WTC11 (cell line): ENCODE results near the gene PRX. TPM values are rescaled to one million over a fixed set of nuclear protein-coding genes. Genes with fewer than 3 reads are reported as not detected.

Source experiments
- ATAC-seq: fragments of 200-7000 bp; cut with Tn5 transposase; 2 replicates; pipeline ENCODE4 v1.10.0; 2021; ENCODE audit warnings: mild to moderate bottlenecking, moderate library complexity
- CTCF ChIA-PET: fragments of 300-600 bp; sonication (Branson Sonifier 250); formaldehyde crosslinking; loops from one replicate; lab custom pipeline; 2021; ENCODE audit warnings: antibody characterized with exemption; lab: Charles Lee
- POLR2A ChIA-PET: fragments of 350-600 bp; sonication (Branson Sonifier 250); formaldehyde crosslinking; loops from one replicate; lab custom pipeline; 2021; ENCODE audit warnings: antibody characterized with exemption; lab: Charles Lee
- DNase-seq: peaks from one replicate; pipeline ENCODE4 v3.0.0; 2021; ENCODE audit warnings: low spot score
- H3K27ac Mint-ChIP-seq: 2 replicates; pipeline ENCODE4 v1.8.0; 2021; ENCODE audit warnings: mixed read lengths
- H3K27me3 Mint-ChIP-seq: 2 replicates; pipeline ENCODE4 v1.8.0; 2021; ENCODE audit warnings: low read depth, mild to moderate bottlenecking, moderate library complexity, mixed read lengths
- H3K36me3 Mint-ChIP-seq: 2 replicates; pipeline ENCODE4 v1.8.0; 2021; ENCODE audit warnings: mixed read lengths
- H3K4me1 Mint-ChIP-seq: 2 replicates; pipeline ENCODE4 v1.8.0; 2022; ENCODE audit warnings: mixed read lengths
- H3K4me3 Mint-ChIP-seq: 2 replicates; pipeline ENCODE4 v1.8.0; 2021; ENCODE audit warnings: mild to moderate bottlenecking, moderate library complexity, mixed read lengths
- H3K9me3 Mint-ChIP-seq: 2 replicates; pipeline ENCODE4 v1.8.0; 2021; ENCODE audit warnings: mixed read lengths
- ELF4 ChIP-seq: sonication (generic); formaldehyde crosslinking; IDR thresholded peaks from 2 replicates; pipeline ENCODE4 v1.8.1; 2022; ENCODE audit warnings: low read depth, mild to moderate bottlenecking, moderate library complexity, missing genetic modification reagents
- ESRRA ChIP-seq: sonication (generic); formaldehyde crosslinking; IDR thresholded peaks from 2 replicates; pipeline ENCODE4 v1.8.1; 2022; ENCODE audit warnings: mild to moderate bottlenecking, missing genetic modification reagents, borderline replicate concordance
- FOXK1 ChIP-seq: sonication (generic); formaldehyde crosslinking; IDR thresholded peaks from 2 replicates; pipeline ENCODE4 v1.8.0; 2022; ENCODE audit warnings: mild to moderate bottlenecking, moderate library complexity, missing genetic modification reagents
- GTF2I ChIP-seq: fragments of 250-450 bp; sonication (Bioruptor Pico); conservative IDR thresholded peaks from 2 replicates; pipeline ENCODE4 v1.4.0; 2021; ENCODE audit warnings: mild to moderate bottlenecking
- JUN ChIP-seq: sonication (generic); formaldehyde crosslinking; IDR thresholded peaks from 2 replicates; pipeline ENCODE4 v1.8.0; 2023; ENCODE audit warnings: mild to moderate bottlenecking, missing genetic modification reagents
- KAT7 ChIP-seq: sonication (generic); formaldehyde crosslinking; IDR thresholded peaks from 2 replicates; pipeline ENCODE4 v1.8.1; 2023; ENCODE audit warnings: missing genetic modification reagents, mild to moderate bottlenecking, borderline replicate concordance
- NFYB ChIP-seq: sonication (generic); formaldehyde crosslinking; conservative IDR thresholded peaks from 2 replicates; pipeline ENCODE4 v1.8.0; 2022; ENCODE audit warnings: low read depth, missing genetic modification reagents
- ZNF232 ChIP-seq: sonication (generic); formaldehyde crosslinking; IDR thresholded peaks from 2 replicates; pipeline ENCODE4 v1.8.0; 2022; ENCODE audit warnings: mild to moderate bottlenecking, missing genetic modification reagents
- ZNF263 ChIP-seq: sonication (generic); formaldehyde crosslinking; IDR thresholded peaks from 2 replicates; pipeline ENCODE4 v1.8.1; 2022; ENCODE audit warnings: low read depth, mild to moderate bottlenecking, moderate library complexity, missing genetic modification reagents
- total RNA-seq: library from RNA; stranded (reverse); gene quantifications from 3 replicates; pipeline ENCODE4 v1.2.3, GENCODE V29; 2021
- TF ChIP-seq, protein P1 (sequence below): sonication (generic); formaldehyde crosslinking; IDR thresholded peaks from 2 replicates; pipeline ENCODE4 v1.8.1; 2023; ENCODE audit warnings: mild to moderate bottlenecking, missing genetic modification reagents, borderline replicate concordance
- TF ChIP-seq, protein P2 (sequence below): fragments of 250-450 bp; sonication (Bioruptor Pico); IDR thresholded peaks from 2 replicates; pipeline ENCODE4 v1.9.0; 2021; ENCODE audit warnings: mild to moderate bottlenecking
- TF ChIP-seq, protein P3 (sequence below): fragments of 200-600 bp; IDR thresholded peaks from 2 replicates; pipeline ENCODE4 v1.8.0; 2022; ENCODE audit warnings: antibody characterized with exemption
- TF ChIP-seq, protein P4 (sequence below): sonication (generic); formaldehyde crosslinking; IDR thresholded peaks from 2 replicates; pipeline ENCODE4 v1.8.1; 2023; ENCODE audit warnings: mild to moderate bottlenecking, missing genetic modification reagents
- TF ChIP-seq, protein P5 (sequence below): sonication (generic); formaldehyde crosslinking; IDR thresholded peaks from 2 replicates; pipeline ENCODE4 v1.8.1; 2022; ENCODE audit warnings: mild to moderate bottlenecking, moderate library complexity, missing genetic modification reagents
- TF ChIP-seq, protein P6 (sequence below): sonication (generic); formaldehyde crosslinking; IDR thresholded peaks from 2 replicates; pipeline ENCODE4 v1.8.0; 2022; ENCODE audit warnings: mild to moderate bottlenecking, missing genetic modification reagents
- TF ChIP-seq, protein P7 (sequence below): sonication (generic); formaldehyde crosslinking; IDR thresholded peaks from 2 replicates; pipeline ENCODE4 v1.8.1; 2022; ENCODE audit warnings: low read depth, missing genetic modification reagents, borderline replicate concordance

The PRX gene
- total RNA-seq, 1 experiment from 2014 or later, result 8.4 TPM

DNA sequence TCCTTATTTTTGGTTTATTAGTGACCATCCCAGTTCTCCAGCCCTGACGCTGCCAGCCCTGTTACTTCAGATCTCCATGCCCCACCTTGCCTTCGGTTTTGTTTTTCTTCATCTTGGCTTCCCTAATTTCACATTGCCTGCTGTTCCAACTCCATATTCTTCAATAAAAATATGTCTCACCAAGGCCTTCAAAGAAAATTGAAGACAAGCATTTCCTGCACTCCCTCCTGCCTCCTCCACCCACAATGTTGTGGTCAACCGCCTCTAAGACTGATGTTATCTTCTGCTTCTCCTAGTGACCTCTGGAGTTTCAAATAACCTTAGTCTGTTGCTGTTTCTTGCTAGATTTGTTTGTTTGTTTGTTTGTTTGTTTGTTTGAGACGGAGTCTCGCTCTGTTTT, 50.1 kb downstream of the PRX start (continued):
- TF ChIP-seq, protein P1, sequence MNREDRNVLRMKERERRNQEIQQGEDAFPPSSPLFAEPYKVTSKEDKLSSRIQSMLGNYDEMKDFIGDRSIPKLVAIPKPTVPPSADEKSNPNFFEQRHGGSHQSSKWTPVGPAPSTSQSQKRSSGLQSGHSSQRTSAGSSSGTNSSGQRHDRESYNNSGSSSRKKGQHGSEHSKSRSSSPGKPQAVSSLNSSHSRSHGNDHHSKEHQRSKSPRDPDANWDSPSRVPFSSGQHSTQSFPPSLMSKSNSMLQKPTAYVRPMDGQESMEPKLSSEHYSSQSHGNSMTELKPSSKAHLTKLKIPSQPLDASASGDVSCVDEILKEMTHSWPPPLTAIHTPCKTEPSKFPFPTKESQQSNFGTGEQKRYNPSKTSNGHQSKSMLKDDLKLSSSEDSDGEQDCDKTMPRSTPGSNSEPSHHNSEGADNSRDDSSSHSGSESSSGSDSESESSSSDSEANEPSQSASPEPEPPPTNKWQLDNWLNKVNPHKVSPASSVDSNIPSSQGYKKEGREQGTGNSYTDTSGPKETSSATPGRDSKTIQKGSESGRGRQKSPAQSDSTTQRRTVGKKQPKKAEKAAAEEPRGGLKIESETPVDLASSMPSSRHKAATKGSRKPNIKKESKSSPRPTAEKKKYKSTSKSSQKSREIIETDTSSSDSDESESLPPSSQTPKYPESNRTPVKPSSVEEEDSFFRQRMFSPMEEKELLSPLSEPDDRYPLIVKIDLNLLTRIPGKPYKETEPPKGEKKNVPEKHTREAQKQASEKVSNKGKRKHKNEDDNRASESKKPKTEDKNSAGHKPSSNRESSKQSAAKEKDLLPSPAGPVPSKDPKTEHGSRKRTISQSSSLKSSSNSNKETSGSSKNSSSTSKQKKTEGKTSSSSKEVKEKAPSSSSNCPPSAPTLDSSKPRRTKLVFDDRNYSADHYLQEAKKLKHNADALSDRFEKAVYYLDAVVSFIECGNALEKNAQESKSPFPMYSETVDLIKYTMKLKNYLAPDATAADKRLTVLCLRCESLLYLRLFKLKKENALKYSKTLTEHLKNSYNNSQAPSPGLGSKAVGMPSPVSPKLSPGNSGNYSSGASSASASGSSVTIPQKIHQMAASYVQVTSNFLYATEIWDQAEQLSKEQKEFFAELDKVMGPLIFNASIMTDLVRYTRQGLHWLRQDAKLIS (CRISPR knock-in tag), result no peak
- TF ChIP-seq GTF2I (CRISPR knock-in tag), result no peak

DNA sequence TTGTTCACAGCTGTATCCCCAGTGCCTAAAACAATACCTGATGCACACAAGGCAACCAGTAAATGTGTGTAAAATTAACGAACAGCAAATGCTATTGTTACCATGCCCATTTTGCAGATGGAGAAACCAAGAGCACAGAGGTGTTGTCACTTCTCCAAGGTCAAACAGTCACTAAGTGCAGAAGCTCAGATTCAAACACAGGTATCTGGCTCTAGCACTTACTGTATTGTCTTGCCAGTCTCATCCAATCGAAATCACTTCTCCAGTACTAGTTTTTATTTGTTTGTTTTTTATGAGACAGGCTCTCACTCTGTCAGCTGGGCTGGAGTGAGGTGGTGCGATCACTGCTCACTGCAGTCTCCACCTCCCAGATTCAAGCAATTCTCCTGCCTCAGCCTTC, 51.0 kb downstream of the PRX start:
- ChIA-PET POLR2A (no interaction called here), CTCF (no interaction called here)
- ATAC-seq (no peak), DNase-seq (no peak)
- Mint-ChIP-seq H3K27me3 (peaks cover 5% of the 10 kb centered on the region; the same call in 1 of the 2 replicates), H3K27ac (peak overlapping the region; percentile 60; the same call in 1 of the 2 replicates), H3K36me3 (peaks cover 3% of the 10 kb centered on the region; the same call in 1 of the 2 replicates), H3K4me1 (peaks cover 12% of the 10 kb centered on the region), H3K4me3 (no peak overlapping the region), H3K9me3 (no peaks in the 10 kb centered on the region)
- no peak for TF ChIP-seq ZNF263 (CRISPR knock-in tag)
- no peak for TF ChIP-seq ESRRA (CRISPR knock-in tag)

DNA sequence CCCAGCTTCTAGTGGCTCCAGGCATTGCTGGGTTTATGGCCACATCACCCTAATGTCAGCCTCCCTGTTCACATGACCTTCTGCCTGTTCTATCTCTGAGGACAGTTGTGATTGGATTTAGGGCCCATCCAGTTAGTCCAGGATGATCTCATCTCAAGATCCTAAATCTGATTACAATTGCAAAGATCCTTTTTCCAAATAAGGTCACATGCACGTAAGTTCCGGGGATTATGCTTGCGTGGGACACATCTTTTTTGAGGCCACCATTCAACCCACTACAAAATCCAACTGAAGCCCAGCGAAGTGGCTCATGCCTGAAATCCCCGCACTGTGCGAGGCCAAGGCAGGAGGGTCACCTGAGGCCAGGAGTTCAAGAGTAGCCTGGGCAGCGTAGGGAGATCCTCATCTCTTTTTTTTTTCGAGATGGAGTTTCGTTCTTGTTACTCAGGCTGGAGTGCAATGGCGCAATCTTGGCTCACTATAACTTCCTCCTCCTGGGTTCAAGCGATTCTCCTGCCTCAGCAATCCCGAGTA, 52.4 kb downstream of the PRX start:
- Mint-ChIP-seq H3K27ac (peak overlapping the region; percentile 26; the same call in 1 of the 2 replicates), H3K9me3 (no peaks in the 10 kb centered on the region), H3K4me3 (no peak overlapping the region), H3K36me3 (no peaks in the 10 kb centered on the region), H3K4me1 (peaks cover 6% of the 10 kb centered on the region), H3K27me3 (peaks cover 5% of the 10 kb centered on the region; the same call in 1 of the 2 replicates)
- ChIA-PET CTCF (no interaction called here), POLR2A (no interaction called here)
- TF ChIP-seq, protein P2, sequence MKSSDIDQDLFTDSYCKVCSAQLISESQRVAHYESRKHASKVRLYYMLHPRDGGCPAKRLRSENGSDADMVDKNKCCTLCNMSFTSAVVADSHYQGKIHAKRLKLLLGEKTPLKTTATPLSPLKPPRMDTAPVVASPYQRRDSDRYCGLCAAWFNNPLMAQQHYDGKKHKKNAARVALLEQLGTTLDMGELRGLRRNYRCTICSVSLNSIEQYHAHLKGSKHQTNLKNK (CRISPR knock-in tag), result no peak
- TF ChIP-seq, protein P3, sequence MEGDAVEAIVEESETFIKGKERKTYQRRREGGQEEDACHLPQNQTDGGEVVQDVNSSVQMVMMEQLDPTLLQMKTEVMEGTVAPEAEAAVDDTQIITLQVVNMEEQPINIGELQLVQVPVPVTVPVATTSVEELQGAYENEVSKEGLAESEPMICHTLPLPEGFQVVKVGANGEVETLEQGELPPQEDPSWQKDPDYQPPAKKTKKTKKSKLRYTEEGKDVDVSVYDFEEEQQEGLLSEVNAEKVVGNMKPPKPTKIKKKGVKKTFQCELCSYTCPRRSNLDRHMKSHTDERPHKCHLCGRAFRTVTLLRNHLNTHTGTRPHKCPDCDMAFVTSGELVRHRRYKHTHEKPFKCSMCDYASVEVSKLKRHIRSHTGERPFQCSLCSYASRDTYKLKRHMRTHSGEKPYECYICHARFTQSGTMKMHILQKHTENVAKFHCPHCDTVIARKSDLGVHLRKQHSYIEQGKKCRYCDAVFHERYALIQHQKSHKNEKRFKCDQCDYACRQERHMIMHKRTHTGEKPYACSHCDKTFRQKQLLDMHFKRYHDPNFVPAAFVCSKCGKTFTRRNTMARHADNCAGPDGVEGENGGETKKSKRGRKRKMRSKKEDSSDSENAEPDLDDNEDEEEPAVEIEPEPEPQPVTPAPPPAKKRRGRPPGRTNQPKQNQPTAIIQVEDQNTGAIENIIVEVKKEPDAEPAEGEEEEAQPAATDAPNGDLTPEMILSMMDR, result no peak
- TF ChIP-seq JUN (no peak), ZNF232 (CRISPR knock-in tag) (no peak)
- DNase-seq (no peak), ATAC-seq (no peak)

DNA sequence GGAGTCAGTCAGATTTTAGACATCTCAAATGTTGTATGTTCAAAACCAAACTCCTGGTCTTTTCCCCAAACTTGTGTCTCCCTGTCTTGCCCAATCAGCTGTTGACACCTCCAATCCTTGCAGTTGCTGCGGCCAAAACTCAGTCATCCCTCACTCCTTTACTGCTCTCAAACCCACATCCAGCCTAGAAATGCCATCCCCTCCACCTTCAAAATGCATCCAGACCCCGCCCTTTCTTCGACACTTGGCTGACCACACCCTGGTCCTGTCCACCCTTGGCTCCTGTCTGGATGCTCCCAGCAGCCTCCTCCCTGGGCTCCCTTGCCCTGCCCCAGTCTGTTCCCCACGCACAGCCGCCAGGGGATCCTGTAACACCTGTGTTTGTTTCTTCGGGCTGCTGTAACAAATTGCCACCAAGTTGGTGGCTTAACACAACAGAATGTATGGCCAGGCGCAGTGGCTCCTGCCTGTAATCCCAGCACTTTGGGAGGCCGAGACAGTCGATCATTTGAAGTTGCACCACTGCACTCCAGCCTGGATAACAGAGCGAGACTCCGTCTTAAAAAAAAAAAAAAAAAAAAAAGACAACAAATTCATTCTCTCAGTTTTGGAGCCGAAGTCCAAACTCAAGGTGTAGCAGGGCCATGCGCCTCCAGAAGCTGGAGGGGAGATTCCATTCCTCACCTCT, 53.0 kb downstream of the PRX start:
- DNase-seq (no peak), ATAC-seq (no peak)
- CTCF ChIA-PET, result no interaction called here
- H3K27ac Mint-ChIP-seq, result peak overlapping the region; percentile 26; the same call in 1 of the 2 replicates
- no peak overlapping the region for H3K4me3 Mint-ChIP-seq
- POLR2A ChIA-PET, result interaction anchor here (0.6 kb wide), 1 partner anchor 1931 kb away, joined by 3 read pairs; no protein-coding TSS in a partner anchor
- peaks cover 3% of the 10 kb centered on the region; the same call in 1 of the 2 replicates for H3K4me1 Mint-ChIP-seq
- no peaks in the 10 kb centered on the region for H3K36me3 Mint-ChIP-seq
- peaks cover 3% of the 10 kb centered on the region; the same call in 1 of the 2 replicates for H3K27me3 Mint-ChIP-seq
- H3K9me3 Mint-ChIP-seq, result no peaks in the 10 kb centered on the region
- TF ChIP-seq, protein P4, sequence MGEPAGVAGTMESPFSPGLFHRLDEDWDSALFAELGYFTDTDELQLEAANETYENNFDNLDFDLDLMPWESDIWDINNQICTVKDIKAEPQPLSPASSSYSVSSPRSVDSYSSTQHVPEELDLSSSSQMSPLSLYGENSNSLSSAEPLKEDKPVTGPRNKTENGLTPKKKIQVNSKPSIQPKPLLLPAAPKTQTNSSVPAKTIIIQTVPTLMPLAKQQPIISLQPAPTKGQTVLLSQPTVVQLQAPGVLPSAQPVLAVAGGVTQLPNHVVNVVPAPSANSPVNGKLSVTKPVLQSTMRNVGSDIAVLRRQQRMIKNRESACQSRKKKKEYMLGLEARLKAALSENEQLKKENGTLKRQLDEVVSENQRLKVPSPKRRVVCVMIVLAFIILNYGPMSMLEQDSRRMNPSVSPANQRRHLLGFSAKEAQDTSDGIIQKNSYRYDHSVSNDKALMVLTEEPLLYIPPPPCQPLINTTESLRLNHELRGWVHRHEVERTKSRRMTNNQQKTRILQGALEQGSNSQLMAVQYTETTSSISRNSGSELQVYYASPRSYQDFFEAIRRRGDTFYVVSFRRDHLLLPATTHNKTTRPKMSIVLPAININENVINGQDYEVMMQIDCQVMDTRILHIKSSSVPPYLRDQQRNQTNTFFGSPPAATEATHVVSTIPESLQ (CRISPR knock-in tag), result no peak
- TF ChIP-seq KAT7 (CRISPR knock-in tag) (no peak), ELF4 (CRISPR knock-in tag) (no peak), JUN (no peak), GTF2I (CRISPR knock-in tag) (no peak), NFYB (CRISPR knock-in tag) (no peak), FOXK1 (no peak), ZNF232 (CRISPR knock-in tag) (no peak)
- TF ChIP-seq, protein P5, sequence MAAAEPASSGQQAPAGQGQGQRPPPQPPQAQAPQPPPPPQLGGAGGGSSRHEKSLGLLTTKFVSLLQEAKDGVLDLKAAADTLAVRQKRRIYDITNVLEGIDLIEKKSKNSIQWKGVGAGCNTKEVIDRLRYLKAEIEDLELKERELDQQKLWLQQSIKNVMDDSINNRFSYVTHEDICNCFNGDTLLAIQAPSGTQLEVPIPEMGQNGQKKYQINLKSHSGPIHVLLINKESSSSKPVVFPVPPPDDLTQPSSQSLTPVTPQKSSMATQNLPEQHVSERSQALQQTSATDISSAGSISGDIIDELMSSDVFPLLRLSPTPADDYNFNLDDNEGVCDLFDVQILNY (CRISPR knock-in tag), result no peak
- TF ChIP-seq, protein P6, sequence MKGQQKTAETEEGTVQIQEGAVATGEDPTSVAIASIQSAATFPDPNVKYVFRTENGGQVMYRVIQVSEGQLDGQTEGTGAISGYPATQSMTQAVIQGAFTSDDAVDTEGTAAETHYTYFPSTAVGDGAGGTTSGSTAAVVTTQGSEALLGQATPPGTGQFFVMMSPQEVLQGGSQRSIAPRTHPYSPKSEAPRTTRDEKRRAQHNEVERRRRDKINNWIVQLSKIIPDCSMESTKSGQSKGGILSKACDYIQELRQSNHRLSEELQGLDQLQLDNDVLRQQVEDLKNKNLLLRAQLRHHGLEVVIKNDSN (CRISPR knock-in tag), result no peak
- TF ChIP-seq, protein P7, sequence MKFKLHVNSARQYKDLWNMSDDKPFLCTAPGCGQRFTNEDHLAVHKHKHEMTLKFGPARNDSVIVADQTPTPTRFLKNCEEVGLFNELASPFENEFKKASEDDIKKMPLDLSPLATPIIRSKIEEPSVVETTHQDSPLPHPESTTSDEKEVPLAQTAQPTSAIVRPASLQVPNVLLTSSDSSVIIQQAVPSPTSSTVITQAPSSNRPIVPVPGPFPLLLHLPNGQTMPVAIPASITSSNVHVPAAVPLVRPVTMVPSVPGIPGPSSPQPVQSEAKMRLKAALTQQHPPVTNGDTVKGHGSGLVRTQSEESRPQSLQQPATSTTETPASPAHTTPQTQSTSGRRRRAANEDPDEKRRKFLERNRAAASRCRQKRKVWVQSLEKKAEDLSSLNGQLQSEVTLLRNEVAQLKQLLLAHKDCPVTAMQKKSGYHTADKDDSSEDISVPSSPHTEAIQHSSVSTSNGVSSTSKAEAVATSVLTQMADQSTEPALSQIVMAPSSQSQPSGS (CRISPR knock-in tag), result no peak
